ENCODE measurements around the gene LAMA2.

GRCh38 chr6:128932061-128932460 lies 49.1 kb downstream of the LAMA2 start:
- no peak for TF ChIP-seq CTCF (IDR thresholded peaks at IDR 0.05)
- TF ChIP-seq POLR2A (IDR thresholded peaks at IDR 0.05) = no peak
